ENCODE measurements around the gene BARX1. TPM values are rescaled to one million over a fixed set of nuclear protein-coding genes. Genes with fewer than 3 reads are reported as not detected.

BARX1 gene
- total RNA-seq, 6 experiments from 2014 or later = not detected

DNA sequence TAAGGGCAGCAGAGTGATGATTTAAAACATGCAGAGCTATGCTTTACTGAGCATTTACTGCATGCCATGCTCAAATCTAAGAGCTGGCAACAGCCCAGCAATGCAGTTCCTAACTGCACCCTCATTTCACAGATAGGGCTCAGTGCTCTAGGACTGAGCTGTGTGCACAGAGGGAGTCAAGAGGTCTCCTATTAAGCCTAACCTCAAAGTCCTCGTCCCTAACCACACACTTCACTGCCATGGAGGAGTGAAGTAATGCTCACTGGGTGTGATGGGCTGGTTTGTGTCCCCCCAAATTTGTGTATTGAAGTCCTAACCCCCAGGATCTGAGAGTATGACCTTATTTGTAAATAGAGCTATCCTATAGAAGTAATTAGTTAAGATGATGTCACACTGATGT, 25.9 kb downstream of the BARX1 start:
- H3K27me3 ChIP-seq = no peaks in the 10 kb centered on the region
- ATAC-seq (no peak), DNase-seq (no peak)
- no peaks in the 10 kb centered on the region for H3K4me1 ChIP-seq
- WGBS (ENCODE audit: insufficient coverage, low coverage, low lambda C conversion rate, missing lambda C conversion rate) = 0% methylated on average over 1 of the region's 1 CpG
- H3K27ac ChIP-seq = no peak overlapping the region
- H3K4me3 ChIP-seq = no peak overlapping the region
- TF ChIP-seq, protein P1, sequence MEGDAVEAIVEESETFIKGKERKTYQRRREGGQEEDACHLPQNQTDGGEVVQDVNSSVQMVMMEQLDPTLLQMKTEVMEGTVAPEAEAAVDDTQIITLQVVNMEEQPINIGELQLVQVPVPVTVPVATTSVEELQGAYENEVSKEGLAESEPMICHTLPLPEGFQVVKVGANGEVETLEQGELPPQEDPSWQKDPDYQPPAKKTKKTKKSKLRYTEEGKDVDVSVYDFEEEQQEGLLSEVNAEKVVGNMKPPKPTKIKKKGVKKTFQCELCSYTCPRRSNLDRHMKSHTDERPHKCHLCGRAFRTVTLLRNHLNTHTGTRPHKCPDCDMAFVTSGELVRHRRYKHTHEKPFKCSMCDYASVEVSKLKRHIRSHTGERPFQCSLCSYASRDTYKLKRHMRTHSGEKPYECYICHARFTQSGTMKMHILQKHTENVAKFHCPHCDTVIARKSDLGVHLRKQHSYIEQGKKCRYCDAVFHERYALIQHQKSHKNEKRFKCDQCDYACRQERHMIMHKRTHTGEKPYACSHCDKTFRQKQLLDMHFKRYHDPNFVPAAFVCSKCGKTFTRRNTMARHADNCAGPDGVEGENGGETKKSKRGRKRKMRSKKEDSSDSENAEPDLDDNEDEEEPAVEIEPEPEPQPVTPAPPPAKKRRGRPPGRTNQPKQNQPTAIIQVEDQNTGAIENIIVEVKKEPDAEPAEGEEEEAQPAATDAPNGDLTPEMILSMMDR (IDR thresholded peaks at IDR 0.05) = no peak
- TF ChIP-seq POLR2A (IDR thresholded peaks at IDR 0.05) = no peak
- H3K9me3 ChIP-seq = no peaks in the 10 kb centered on the region
- intact Hi-C loops (cut with DNase I) = no loop called here
- no peaks in the 10 kb centered on the region for H3K36me3 ChIP-seq

DNA sequence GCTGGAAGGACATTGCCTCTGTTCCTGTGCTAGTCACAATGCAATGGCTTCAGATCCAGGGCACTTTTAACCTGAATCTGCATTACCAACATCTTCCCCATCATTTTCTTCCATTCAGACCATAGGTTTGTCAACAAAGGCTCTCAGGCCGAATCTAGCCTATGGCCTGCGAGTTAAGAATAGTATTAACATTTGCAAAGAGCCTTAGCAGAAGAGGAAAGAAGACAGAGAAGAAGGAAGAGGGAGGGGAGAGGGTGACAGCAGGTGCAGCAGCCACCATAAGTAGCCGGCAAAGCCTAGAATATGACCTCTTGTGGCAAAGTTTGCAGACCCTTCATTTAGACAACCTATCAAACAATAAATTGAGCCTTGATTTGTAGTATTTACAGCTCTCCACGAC, 32.6 kb downstream of the BARX1 start:
- ATAC-seq (no peak), DNase-seq (no peak)
- Histone ChIP-seq H3K4me1 (no peaks in the 10 kb centered on the region), H3K9me3 (no peaks in the 10 kb centered on the region), H3K4me3 (no peak overlapping the region), H3K27ac (no peak overlapping the region), H3K36me3 (no peaks in the 10 kb centered on the region), H3K27me3 (no peaks in the 10 kb centered on the region)
- 73% methylated on average over 3 of the region's 4 CpGs for WGBS (ENCODE audit: insufficient coverage, low coverage, low lambda C conversion rate, missing lambda C conversion rate)
- no peak for TF ChIP-seq POLR2A (IDR thresholded peaks at IDR 0.05)
- TF ChIP-seq, protein P1 (IDR thresholded peaks at IDR 0.05) = no peak
- intact Hi-C loops (cut with DNase I) = no loop called here

DNA sequence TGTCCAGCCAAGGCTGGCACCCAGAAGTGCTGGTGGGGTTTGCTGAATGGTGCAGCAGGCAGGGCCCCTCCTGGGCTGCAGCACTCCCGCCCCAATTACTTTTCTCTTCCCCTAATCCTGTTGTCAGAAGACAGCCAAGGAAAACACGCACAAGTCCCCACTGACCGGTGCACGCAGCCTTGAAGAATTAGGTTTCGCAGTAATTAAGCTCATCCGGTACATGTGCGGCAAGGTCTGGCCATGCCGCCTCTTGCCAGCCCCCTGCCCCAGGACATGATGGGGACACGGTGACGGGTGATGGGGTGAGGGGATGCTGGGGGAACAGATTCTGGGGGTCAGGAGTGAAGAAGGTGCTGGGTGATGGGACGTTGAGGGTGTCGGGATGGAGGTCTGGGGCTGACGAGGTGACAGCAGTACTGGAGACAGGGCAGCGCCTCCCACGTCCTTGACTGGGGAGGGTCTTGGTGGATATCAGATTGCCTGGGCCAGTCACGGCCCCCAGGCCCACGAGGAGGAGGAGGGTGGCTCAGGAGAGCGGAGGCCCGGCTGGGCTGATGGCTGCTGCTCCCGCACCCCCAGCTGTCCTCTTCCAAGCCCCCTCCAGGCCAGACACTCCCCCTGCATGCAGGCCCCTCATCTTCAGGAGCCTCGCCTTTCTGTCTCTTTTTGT, 34.9 kb downstream of the BARX1 start:
- intact Hi-C loops (cut with DNase I) = no loop called here
- no peak for TF ChIP-seq POLR2A (IDR thresholded peaks at IDR 0.05)
- TF ChIP-seq, protein P1 (IDR thresholded peaks at IDR 0.05) = no peak
- no peaks in the 10 kb centered on the region for H3K9me3 ChIP-seq
- no peaks in the 10 kb centered on the region for H3K27me3 ChIP-seq
- no peak for ATAC-seq
- 74% methylated on average over 12 of the region's 21 CpGs for whole genome bisulfite sequencing (ENCODE audit: insufficient coverage, low coverage, low lambda C conversion rate, missing lambda C conversion rate)
- H3K4me1 ChIP-seq = no peaks in the 10 kb centered on the region
- no peak overlapping the region for H3K4me3 ChIP-seq
- no peak for DNase-seq
- no peak overlapping the region for H3K27ac ChIP-seq
- H3K36me3 ChIP-seq = no peaks in the 10 kb centered on the region

- no peaks in the 10 kb centered on the region for H3K27me3 ChIP-seq
- no peaks in the 10 kb centered on the region for H3K36me3 ChIP-seq
- no peak overlapping the region for H3K27ac ChIP-seq
- intact Hi-C loops (cut with DNase I) = no loop called here
- H3K4me1 ChIP-seq = no peaks in the 10 kb centered on the region
- no peak overlapping the region for H3K4me3 ChIP-seq
- 100% methylated on average over 2 of the region's 8 CpGs for WGBS (ENCODE audit: insufficient coverage, low coverage, low lambda C conversion rate, missing lambda C conversion rate)
- DNase-seq (no peak), ATAC-seq (no peak)
- no peaks in the 10 kb centered on the region for H3K9me3 ChIP-seq
- TF ChIP-seq, protein P1 (IDR thresholded peaks at IDR 0.05) = no peak
- TF ChIP-seq POLR2A (IDR thresholded peaks at IDR 0.05) = no peak
Observed at GRCh38 chr9:93918061-93918460, 37.1 kb downstream of the BARX1 start.

Measured in right lobe of liver (tissue), 6 donors.